GM13976 (cell line): ENCODE data around the gene BICDL2.
A peak's percentile ranks its signal among the peaks of the same experiment; 100 is the strongest.

Source experiments
- DNase-seq: peaks from one replicate; pipeline ENCODE4 v3.0.0; 2012; ENCODE audit warnings: low spot score
- in situ Hi-C: fragments of 300-500 bp; cut with MboI; formaldehyde crosslinking; loops from one replicate; pipeline ENCODE4 v1.12.0; 2022; ENCODE audit warnings: low sequenced_read_pairs, mixed read lengths, inconsistent platforms; ENCODE audit not compliant: unreplicated experiment
- TF ChIP-seq, protein P1 (sequence below): IDR thresholded peaks from 2 replicates; pipeline ENCODE4 v1.5.1; 2012; ENCODE audit warnings: borderline replicate concordance, mild to moderate bottlenecking; ENCODE audit not compliant: insufficient read depth; ENCODE audit errors: extremely low read depth, missing control alignments, control extremely low read depth

BICDL2 gene

DNA sequence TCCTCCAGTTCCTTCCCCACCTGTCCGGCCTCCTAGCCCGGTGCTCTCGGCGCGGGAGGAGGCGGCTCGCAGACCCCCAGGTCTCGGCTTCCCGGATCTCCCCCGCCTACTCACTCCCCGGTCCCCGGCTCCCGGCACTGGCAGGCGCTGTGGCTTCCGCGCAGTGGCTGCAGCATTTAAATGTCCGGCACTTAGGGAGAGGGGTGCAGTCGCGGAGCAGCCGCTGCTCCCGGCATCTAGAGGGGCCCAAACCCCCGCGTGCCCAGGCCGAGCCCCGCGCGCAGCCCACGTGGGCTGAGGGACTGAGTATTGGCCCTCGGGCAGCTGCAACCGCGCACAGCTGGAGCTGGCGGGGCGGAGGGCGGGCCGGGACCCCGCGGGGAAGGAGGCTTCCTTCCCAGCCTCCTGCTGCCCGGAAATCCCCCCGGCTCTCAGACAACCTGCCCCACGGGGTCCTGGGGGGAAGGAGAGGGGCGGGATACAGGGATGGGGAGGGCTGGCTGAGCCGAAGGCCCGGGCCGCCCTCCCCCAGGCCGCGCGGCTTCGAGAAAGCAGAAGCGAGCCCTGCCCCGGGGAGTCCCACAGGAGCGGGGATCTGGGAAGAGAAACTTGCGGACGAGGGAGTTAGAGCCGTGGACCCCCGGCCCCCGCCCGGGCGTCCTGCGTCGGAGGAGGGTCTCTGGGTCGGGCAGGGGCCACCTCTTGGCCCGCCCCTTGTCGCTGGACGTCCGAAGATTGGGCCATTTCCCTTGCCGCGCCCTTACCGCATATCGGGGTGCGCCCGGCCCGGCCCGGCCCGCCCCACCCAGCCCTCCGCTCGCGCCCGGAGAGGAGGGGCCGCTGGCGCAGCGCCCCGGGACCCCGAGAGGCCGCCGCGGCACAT is 9.3 kb upstream of the BICDL2 start, which contains the start of gene MMP25:
Gene MMP25 (plus strand): TSS at position 804 of the 883 bp plus-strand sequence. CDS start 357 bp downstream, outside the sequence.
- in situ Hi-C loops = no loop called here
- TF ChIP-seq, protein P1, sequence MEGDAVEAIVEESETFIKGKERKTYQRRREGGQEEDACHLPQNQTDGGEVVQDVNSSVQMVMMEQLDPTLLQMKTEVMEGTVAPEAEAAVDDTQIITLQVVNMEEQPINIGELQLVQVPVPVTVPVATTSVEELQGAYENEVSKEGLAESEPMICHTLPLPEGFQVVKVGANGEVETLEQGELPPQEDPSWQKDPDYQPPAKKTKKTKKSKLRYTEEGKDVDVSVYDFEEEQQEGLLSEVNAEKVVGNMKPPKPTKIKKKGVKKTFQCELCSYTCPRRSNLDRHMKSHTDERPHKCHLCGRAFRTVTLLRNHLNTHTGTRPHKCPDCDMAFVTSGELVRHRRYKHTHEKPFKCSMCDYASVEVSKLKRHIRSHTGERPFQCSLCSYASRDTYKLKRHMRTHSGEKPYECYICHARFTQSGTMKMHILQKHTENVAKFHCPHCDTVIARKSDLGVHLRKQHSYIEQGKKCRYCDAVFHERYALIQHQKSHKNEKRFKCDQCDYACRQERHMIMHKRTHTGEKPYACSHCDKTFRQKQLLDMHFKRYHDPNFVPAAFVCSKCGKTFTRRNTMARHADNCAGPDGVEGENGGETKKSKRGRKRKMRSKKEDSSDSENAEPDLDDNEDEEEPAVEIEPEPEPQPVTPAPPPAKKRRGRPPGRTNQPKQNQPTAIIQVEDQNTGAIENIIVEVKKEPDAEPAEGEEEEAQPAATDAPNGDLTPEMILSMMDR = no peak
- peak; percentile 79 for DNase-seq

DNA sequence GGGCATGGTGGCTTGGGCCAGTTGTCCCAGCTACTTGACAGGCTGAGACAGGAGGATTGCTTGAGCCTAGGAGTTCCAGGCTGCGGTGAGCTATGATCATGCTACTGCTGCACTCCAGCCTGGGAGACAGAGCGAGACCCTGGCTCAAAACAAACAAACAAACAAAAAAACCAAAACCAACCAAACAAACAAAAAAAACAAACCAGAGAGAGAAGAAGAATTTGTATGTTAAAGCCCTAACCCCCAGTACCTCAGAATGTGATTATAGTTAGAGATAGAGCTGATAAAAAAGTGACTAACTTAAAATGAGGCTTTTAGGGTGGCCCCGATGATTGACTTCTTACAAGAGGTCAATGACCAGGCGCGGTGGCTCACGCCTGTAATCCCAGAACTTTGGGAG is 8.0 kb upstream of the BICDL2 start:
- TF ChIP-seq, protein P1 = no peak
- in situ Hi-C loops = no loop called here
- no peak for DNase-seq

DNA sequence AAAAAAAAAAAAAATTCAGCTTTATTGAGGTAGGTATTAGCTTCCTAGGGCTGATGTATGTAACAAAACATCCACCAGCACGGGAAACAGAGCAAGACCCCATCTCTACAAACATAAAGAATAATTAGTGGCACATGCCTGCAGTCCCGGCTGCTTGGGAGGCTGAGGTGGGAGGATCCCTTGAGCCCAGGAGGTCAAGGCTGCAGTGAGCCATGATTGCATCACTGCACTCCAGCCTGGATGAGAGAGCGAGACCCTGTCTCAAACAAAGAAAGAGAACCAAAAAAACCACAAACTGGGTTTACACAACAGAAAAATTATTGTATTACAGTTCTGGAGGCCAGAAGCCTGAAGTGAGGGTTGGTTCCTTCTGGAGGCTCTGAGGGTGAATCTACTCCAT is 5.6 kb upstream of the BICDL2 start:
- in situ Hi-C loops = no loop called here
- TF ChIP-seq, protein P1 = no peak
- DNase-seq = no peak

DNA sequence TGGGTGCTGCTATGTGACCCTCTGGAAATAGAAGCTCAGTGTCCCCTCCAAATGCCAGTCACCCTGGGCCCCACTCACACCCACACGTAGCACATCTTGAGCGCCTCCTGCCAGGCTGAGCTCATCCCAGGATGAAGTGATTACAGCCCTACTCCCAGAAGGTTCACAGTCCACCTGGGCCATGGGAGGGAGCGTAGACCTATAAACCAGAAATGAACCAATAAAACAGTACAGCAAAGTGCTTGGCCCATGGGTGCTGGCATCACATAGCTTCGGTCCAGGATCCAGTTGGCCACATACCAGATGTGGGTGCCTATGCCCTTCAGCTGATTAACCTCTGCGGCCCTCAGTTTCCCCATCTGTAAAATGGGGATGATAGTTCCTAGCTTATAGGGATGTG is 2.2 kb upstream of the BICDL2 start:
- in situ Hi-C loops = no loop called here
- TF ChIP-seq, protein P1 = no peak
- DNase-seq = peak; percentile 11

DNA sequence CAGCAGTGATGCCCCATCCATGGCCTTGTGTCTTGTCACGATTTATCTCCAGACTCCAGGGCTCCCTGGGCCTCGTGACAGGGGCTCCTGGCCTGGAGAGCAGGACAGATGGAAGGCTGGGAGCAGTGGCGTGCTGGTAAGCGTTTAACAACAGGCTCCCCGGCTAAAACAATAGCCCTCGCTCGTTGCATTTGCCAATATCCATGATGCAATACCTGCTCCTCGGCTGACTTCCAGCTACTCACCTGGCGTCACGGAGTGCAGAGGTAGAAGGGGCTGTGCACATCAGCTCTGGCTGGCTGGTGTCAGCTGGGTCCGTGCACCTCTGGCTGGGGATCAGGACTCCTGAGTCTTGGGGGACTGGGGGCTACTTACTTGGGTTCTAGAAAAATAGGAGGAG is 1.5 kb upstream of the BICDL2 start:
- in situ Hi-C loops = no loop called here
- DNase-seq = peak; percentile 23
- TF ChIP-seq, protein P1 = no peak

DNA sequence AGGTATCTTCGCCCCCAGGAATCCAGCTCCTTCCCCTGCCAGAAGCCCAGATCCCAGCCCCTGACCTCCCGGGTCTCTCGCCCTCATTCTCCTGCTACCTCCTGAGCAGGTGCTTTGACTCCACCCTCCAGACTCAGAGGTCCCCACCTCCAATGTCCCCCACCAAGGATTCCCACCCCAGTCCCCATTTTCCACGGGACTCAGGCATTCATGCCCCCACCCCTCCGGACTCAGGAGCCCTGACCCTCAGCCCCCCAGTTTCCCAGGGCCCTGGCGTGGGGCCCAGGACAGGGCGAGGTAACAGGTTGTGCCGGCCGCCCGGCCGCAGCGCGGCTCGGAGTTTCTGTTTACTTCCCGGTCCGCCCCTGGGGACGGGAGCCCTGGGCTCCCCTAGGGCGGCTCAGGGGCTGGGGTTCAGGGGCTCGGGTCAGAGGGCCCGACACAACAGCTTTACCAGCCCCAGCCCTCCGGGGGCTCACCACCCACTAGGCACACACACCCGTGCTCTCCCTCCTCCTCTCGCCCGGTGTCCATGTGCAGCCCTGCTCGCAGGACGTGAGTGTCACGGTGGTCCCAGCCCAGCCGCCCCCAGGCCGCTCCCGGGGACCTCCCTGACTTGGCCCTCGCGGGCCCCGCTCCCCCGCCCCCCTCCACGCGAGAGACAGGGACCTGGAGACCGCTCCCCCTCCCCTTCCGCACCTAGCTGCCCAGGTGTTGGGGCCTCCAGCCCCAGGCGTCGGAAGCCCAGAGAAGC is 595 bp downstream of the BICDL2 start:
- in situ Hi-C loops = no loop called here
- no peak for DNase-seq
- TF ChIP-seq, protein P1 = no peak
